ENCODE measurements around the gene IFITM10.
"Not testable (repeated sequence)": the region's sequence is repeated elsewhere in the genome, so short reads cannot be mapped to it uniquely, and the experiment has no call there.

The IFITM10 gene

GRCh38 chr11:1689250-1690166 lies 60.9 kb downstream of the IFITM10 start:
- not testable (repeated sequence) for DNase-seq

DNA sequence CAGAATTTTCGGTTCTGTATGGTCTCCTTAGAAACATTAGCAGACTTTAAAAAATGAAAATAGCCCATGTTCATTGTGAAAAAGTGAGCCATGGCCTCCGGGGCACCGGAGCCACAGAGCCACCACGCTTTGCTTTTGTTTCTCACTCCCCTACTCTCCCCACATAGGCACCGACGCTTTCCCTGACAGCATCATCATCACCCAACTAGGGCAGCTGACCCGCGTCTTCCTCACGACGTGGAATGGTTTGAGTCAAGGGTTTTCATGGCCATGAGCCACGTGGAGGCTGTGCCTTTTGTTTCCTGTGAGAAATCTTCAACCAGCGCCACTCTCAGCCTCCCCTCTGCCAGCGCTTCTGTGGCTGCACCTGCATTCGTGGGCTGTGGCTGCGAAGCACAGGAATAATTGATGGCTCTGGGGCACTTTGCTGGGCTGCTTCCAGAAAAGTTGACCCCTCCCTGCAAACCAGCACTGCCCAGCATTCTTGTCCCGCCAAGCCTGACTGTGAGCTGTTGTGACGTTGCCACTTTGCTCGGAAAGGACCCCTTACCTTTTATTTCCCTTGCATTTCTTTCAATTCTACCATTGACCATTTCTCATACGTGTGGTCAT lies 62.0 kb downstream of the IFITM10 start:
- not testable (repeated sequence) for DNase-seq

- not testable (repeated sequence) for DNase-seq
Measured at GRCh38 chr11:1686220-1686619, 64.2 kb downstream of the IFITM10 start.

DNA sequence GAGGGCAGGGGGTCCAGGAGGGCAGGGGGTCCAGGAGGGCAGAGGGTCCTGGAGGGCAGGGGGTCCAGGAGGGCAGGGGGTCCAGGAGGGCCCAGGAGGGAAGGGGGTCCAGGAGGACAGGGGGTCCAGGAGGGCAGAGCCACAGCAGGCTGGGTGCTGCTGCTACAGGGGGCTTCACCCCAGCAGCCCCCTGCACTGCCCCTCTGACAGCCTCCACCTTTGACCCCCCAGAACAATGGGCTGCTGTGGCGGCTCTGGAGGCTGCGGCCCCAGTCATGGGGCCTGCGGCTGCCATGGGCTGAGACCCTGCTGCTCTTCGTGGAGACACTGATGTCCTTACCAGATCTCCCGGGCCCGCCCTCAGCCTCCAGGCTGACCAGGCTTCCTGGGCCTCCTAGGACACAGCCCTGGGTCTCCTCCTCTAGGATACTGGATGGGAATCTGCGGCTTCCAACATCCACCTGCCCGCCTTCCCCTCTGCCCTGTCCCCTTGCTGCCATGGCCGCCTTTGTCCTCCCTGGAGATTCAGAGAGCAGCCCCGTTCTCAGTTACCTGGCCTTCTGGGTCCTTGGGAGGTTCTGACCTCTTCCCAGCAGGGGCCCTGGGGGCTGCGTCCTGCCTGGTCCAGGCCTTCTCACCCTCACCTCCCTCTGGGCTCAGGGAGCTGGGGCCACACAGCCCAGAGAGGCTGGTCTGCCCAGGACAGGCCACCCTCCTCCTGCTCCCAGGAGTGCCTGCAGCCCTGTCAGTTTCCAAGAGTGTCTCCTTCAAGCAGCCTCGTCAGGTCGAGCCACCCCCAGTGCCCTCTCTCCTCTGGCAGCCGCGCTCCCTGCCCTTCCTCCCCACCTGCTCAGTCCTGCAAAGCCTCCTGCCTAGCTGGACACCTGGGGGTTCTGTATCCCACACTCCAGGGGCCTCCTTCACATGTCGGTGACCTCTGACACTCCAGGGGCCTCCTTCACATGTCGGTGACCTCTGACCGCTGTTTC lies 65.2 kb downstream of the IFITM10 start:
- DNase-seq = not testable (repeated sequence)

DNA sequence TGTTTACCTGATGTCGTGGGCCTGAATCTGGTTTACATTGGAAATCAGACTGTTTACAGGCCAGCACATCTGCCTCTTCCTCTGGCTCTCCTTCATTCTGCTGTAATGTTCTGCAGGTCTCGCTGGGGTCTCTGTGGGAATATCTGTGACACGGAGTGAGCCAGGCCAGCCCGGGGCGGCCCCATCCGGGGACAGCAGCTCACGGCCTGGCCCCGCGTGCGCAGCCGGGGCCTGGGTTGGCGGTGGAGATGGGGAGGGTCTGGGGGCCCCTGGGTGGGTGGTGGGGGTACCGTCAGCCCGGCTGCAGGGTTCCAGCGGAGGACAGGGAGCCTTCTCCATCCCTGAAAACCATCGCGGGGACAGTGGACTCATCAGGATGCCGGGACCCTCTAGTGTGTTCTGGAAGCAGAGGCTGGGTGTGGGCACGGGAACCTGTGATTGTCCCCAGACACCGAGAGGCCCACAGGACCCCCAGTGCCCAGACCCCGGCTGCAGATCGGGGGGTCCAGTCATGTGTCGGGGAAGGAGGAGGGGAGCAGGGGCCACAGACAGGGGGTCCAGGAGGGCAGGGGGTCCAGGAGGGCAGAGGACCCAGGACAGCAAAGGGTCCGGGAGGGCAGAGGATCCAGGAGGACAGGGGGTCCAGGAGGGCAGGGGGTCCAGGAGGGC lies 66.4 kb downstream of the IFITM10 start:
- DNase-seq = not testable (repeated sequence)

DNA sequence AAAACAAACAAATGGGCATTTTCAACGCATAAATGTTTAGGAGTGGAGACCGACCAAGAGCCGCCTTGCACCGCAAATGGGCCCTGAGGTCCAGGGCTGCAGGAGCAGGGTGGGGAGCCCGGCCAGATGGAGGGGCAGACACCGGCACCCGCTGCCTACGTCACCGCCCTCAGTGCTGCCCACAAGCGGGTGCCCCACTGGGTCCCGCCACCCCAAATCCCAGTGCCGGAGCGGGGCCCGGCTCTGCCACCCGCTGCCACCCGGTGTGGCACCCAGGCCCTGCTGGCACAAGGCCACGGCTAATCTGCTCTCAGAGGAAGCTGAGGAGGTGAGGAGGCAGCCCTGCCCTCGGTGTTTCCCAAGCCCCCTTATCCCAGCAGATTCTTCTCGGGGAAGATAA lies 67.2 kb downstream of the IFITM10 start:
- DNase-seq = not testable (repeated sequence)
